IPS-NIHi7 (cell line): Measurements from ENCODE around the gene PRDM16.

Experiments used
- DNase-seq: peaks from one replicate; pipeline ENCODE4 v3.0.0; 2012; ENCODE audit warnings: mixed read lengths; ENCODE audit errors: extremely low spot score

PRDM16 gene

GRCh38 chr1:3242408-3243260, 173.6 kb downstream of the PRDM16 start:
- no peak for DNase-seq

- DNase-seq = no peak
Observed at GRCh38 chr1:3243304-3243703, 174.3 kb downstream of the PRDM16 start.

DNA sequence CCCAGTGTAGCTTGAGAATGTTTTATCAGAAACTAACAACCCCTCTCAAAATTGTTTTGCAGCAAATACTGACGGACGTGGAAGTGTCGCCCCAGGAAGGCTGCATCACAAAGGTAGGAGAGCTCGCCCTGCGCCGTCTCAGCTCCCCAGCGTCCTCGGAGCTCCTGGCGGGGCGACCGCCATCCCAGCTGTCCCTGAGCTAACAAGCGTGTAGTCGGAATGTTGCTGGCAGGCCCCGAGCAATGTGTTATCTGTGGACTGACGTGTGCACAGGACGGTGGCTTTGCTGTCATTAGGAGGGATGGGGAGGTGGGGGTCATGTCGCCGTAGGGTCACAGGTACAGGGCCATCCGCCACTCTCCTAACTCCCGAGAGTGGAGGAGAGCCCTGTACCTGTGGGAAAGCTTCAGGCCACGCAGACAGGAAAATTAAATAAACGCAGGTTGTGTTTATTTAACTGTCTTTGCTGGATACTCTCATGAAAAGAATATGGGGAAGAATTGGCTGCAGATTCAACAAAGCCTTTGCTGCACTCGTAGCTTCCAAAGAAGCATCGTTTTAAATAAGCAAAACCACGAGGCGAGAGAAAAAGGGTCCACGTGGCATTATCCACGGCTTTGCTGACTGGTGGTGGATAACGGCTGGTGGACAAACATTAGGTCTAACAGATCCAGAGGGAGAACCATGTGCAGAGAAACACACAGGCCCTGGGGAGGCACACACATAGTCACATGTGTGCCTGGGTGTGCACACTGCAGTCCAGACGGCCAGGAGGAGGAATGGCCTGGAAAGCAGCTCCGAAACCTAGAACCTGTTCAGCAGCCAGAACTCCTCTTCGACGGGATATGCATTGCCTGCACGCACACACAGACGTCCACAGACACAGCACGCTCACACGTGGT, 175.3 kb downstream of the PRDM16 start:
- DNase-seq = no peak

DNA sequence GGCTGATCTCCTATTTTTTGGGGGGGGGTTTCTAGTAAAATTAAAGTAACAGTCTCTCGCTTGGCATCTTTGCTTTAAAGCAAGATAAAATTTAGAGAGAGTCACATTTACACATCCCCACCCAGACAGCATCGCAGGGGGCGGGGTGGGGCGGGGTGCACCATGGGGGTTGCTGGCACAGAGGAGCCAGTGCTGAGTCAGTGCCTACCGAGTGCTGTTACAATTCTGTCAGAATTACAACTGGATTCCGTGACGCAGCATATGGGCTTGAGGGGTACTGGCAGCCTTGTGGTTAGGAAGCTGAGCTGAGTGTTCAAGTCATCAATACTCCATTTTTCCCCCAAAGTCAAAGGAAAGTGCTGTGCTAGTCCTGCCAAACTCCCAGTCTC, 175.9 kb downstream of the PRDM16 start:
- no peak for DNase-seq

GRCh38 chr1:3245344-3245743, 176.3 kb downstream of the PRDM16 start:
- DNase-seq = no peak

GRCh38 chr1:3245768-3246167, 176.8 kb downstream of the PRDM16 start:
- DNase-seq = no peak

DNA sequence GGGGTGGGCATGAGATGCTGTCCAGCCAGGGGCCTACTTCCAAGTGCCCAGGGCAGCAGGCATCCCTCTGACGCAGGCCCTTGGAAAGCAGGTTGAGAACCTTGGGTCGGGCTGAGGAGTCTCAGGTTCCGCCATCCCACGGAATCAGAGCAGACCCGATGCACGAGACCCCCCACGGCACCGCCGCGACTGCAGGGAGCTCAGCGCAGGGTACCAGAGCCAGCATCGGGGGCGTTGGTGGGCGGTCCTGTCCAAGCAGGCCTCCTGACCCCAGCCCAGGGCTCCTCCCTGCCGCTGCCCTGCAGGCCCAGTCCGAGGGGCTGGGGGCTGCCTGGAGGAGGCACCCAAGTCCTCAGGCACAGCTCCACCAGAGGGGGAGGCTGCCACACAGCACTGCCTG, 177.2 kb downstream of the PRDM16 start:
- no peak for DNase-seq

DNA sequence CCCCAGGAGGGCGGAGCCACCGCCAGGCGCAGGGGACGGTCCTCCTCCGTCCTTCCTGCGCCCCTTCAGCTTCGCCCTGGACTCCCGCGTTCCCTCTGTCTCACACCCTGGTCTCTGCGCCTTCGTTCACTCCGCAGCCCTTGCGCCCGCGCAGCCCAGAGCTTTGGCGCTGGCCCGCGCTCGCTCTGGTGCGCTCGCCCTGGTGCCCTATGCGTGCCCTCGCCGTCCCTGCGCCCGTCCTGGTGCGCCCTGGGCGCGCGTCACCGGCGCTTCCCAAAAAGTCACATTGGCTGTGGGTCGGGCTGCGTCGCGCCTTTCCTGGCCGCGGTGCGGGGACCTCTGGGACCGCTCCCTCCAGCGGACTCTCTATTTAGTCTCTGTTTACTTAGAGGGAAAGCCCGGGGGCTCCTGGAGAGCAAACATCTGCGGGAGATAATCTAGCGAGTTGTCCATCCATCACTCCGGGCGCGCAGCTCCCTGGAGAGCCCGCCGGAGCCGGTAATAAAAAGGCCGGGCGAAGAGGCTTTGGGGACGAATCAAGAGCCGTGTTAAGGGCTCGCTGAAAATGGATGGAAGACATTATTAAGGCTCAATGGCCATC, 178.6 kb downstream of the PRDM16 start:
- DNase-seq = peak; percentile 64

DNA sequence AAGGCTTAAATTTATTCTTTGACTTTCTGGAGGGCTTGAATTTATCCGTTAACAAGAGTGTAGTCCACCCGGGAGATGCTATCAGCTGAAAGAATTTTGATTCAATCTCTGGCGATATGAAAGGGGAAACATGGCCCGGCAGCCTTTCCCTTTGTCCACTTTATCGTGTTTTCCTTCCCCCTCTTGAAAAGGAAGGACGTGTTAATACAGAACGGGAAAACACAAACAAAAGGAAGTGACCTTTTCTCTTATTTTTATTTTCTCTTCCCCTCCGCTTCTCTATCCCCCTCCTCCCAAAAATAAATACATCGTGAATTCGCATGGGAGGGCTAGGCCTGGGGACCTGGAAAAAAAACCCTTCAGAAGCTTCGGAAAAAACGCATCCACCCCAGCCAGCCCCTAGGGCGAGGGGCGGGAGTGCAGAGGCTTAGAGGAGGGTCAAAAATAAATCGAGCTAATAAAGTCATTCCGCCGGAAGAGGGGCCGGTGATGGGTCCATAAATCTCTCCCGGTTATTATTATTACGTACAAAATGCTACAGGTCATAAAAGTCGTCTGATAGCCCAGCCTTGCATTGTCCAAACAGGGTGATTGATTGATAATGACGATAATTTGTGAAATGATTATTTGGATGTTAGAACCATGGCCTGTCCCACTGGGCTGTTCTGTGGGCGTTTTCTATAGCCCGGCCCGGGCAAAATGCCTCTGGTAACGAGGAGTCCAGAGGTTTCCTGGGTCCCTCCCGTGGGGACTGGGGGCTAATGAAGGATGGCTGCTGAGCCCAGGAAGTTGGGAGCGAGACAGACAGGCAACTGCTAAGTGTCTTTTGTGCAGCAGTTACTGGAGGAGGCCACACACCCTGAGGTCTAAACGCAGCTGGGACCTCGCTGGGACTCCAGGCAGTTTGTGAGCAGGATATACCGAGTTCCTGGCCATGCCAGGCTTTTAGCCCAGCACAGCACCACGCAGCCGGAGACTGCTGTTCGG, 179.4 kb downstream of the PRDM16 start:
- no peak for DNase-seq

DNA sequence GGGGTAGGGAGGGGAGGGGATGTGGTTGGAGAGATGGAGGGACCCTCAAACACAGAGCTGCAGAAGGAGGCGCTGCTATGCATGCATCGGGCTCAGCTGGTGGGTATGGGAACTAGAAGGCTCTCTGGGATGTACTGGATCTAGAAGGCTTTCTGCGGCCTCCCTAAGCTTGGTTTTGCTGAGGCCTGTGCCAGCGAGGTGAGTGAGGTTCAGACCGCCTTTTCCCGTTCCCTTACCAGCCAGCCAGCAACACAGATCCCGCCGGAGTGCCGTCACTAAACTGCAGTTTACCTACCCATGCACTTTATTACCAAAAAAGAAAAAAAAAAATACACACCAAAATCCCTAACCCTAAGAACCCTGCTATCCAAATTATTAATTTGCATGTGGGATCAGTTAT, 180.2 kb downstream of the PRDM16 start:
- DNase-seq = no peak

DNA sequence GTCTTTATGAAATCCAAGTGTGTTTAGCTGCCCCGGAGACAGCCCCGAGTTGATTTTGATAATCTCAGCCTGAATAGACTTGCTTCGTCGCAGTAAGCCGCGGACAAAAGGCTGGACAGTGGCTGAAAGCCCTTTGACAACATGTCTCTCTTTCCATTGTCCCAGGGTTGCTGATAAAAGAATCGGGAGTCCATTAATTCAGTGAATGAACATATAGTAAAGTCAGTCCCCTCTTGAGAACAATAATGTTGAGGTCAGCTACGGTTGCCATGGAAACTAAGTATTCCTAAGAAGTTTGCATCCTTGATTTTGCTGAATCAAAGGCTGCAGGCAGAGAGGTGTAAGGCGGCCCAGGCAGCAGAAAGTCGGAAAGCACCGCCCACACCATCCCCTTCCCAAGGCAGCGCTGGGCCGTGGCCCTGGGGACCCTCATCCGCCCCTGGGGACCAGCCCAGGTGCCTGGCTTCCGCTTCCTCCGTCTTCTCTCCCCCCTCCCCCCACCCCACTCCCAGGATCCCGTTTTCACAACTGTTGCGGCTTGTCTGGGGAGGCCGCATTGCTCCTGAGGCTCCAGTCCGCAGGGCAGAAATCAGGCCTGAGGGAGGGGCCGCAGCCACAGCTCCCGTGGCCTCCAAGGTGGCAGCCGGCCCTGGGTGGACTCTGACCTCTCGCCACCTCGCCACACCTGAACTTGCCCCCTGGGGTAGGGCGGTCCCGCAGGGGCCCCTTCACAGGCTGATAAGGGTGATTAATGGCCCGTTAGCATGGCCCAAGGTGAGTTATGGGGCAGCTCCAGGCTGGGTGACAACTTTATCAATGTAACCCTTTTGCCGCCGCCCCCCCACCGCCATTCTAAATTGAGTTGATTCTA, 180.9 kb downstream of the PRDM16 start:
- no peak for DNase-seq

- DNase-seq = no peak
Observed at GRCh38 chr1:3250624-3251023, 181.6 kb downstream of the PRDM16 start.

GRCh38 chr1:3251099-3251806, 182.2 kb downstream of the PRDM16 start:
- DNase-seq = no peak

DNA sequence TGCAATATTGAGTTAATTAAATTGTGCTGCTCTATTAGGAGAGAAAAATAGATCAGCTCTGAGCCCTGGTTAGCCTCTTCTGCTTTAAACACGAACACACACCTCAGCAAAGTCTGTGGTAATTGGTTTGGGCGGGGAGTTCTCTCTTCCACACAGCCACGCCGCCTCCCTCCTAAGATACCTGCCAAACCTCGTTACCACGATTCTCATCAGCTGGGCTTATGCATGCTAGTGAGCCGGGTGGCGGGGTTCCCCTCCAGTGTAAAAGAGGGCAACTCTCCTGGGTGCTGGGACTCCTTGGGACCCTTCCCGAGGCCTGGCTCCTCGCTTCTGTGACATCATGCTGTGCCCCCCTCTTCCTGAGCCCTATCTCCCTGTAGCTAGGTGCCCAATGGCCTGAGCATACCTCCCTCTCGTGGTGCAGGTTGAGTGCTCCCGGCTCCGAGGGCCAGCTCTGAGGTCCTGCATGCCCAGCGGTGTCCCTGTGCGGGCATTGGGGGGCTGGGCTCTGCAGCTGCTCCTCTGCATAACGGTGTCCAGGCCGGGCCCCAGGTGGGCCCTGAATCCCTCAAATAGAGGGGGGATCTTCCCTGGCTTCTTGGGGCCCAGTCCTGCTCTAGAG, 182.9 kb downstream of the PRDM16 start:
- no peak for DNase-seq

DNA sequence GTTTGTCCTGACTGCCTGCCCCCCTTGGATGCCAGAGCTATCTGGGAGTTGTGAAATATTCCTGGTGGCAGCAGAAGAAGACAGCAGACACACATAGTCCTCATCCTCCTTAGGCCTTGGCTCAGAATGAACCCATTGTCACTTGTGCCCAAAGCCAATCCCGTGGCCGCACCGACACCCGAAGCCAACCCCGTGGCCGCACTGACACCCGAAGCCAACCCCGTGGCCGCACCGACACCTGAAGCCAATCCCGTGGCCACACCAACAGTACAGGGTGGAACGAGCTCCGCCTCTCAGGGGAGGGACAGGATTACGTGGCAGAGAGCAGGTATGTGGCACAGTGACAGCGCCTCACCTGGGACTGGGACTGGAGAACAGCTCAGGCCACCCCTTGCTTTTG, 186.7 kb downstream of the PRDM16 start:
- no peak for DNase-seq

DNA sequence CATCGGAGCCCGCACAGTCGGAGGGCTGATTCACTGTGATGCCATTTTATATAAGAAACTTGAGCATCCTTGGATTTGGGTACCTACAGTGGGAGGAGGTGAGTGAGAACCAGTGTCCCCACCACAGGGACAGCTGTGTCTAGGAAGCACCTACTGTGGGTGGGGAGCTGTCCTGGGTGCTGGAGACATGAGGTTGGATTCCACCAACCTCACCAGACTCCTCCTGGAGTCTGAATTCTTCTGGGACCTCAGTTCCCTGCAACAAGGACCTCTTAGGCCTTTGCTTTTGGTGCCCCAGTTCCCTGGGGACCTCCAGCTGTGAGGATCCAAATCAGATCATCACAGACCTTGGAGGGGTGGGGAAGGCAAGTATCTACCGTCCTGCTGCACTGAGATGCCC, 188.8 kb downstream of the PRDM16 start:
- DNase-seq = peak; percentile 50

GRCh38 chr1:3258386-3259003, 189.5 kb downstream of the PRDM16 start:
- no peak for DNase-seq

DNA sequence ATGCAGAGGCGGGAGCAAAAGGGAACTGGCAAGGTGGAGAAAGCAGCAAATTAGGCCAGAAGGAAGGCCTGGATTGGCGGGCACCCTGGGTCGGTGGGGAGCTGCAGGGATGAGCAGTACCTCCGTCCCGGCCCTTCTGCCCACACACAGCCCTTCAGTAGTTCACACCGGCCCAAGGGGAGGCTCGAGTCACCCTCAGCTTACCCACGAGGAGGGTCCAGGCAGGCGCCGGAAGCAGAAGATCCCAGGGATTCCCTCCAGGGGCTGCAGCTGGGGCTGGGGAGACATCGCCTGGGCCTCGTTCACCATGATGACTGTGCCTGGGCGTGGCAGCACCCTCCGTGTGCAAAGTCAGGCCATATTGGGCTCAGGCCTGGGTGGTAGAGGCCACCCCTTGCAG, 190.0 kb downstream of the PRDM16 start:
- no peak for DNase-seq
